ENCODE measurements around the gene TMC3.
"Not testable (repeated sequence)": the region's sequence is repeated elsewhere in the genome, so short reads cannot be mapped to it uniquely, and the experiment has no call there.

The TMC3 gene

GRCh38 chr15:81384891-81385720 lies 11.1 kb upstream of the TMC3 start:
- no peak for DNase-seq (ENCODE audit: low read depth)

GRCh38 chr15:81381720-81382119 lies 7.7 kb upstream of the TMC3 start:
- no peak for DNase-seq (ENCODE audit: low read depth)

- DNase-seq (ENCODE audit: low read depth) = no peak
These were observed 6.7 kb upstream of the TMC3 start for GRCh38 chr15:81380668-81381067.

- no peak for DNase-seq (ENCODE audit: low read depth)
These were observed 6.2 kb upstream of the TMC3 start for GRCh38 chr15:81380203-81380602.

- no peak for DNase-seq (ENCODE audit: low read depth)
These were observed 5.3 kb upstream of the TMC3 start for GRCh38 chr15:81379269-81379668.

- DNase-seq (ENCODE audit: low read depth) = no peak
These were observed 4.4 kb upstream of the TMC3 start for GRCh38 chr15:81378443-81378842.

- no peak for DNase-seq (ENCODE audit: low read depth)
These were observed 3.9 kb upstream of the TMC3 start for GRCh38 chr15:81377871-81378270.

- DNase-seq (ENCODE audit: low read depth) = no peak
These were observed 2.2 kb upstream of the TMC3 start for GRCh38 chr15:81376231-81376630.

- no peak for DNase-seq (ENCODE audit: low read depth)
These were observed 1.4 kb upstream of the TMC3 start for GRCh38 chr15:81375461-81375860.

GRCh38 chr15:81373176-81373575 lies 837 bp downstream of the TMC3 start:
- DNase-seq (ENCODE audit: low read depth) = no peak

- DNase-seq (ENCODE audit: low read depth) = no peak
These were observed 1.4 kb downstream of the TMC3 start for GRCh38 chr15:81372575-81372974.

- no peak for DNase-seq (ENCODE audit: low read depth)
These were observed 10.1 kb downstream of the TMC3 start for GRCh38 chr15:81363718-81364500.

GRCh38 chr15:81363276-81363675 lies 10.7 kb downstream of the TMC3 start:
- DNase-seq (ENCODE audit: low read depth) = no peak

- DNase-seq (ENCODE audit: low read depth) = no peak
These were observed 11.2 kb downstream of the TMC3 start for GRCh38 chr15:81362790-81363189.

GRCh38 chr15:81361891-81362290 lies 12.1 kb downstream of the TMC3 start:
- no peak for DNase-seq (ENCODE audit: low read depth)

- no peak for DNase-seq (ENCODE audit: low read depth)
These were observed 13.5 kb downstream of the TMC3 start for GRCh38 chr15:81360491-81360890.

- DNase-seq (ENCODE audit: low read depth) = no peak
These were observed 15.8 kb downstream of the TMC3 start for GRCh38 chr15:81358248-81358647.

- no peak for DNase-seq (ENCODE audit: low read depth)
These were observed 16.8 kb downstream of the TMC3 start for GRCh38 chr15:81357180-81357686.

GRCh38 chr15:81356252-81356651 lies 17.8 kb downstream of the TMC3 start:
- no peak for DNase-seq (ENCODE audit: low read depth)

GRCh38 chr15:81351651-81352050 lies 22.4 kb downstream of the TMC3 start:
- DNase-seq (ENCODE audit: low read depth) = no peak

GRCh38 chr15:81349271-81349670 lies 24.7 kb downstream of the TMC3 start:
- no peak for DNase-seq (ENCODE audit: low read depth)

GRCh38 chr15:81348691-81349090 lies 25.3 kb downstream of the TMC3 start:
- DNase-seq (ENCODE audit: low read depth) = not testable (repeated sequence)

GRCh38 chr15:81347910-81348309 lies 26.1 kb downstream of the TMC3 start:
- DNase-seq (ENCODE audit: low read depth) = no peak

Data from non-pigmented ciliary epithelial cell (primary cell).